SKM-1 (cell line): ENCODE data around the gene PCBP3.

Experiments
- DNase-seq: peaks from one replicate; lab custom pipeline; 2025; ENCODE audit not compliant: unreplicated experiment; lab: John Stamatoyannopoulos, UW

The PCBP3 gene

GRCh38 chr21:45778686-45779085, 135.2 kb downstream of the PCBP3 start:
- DNase-seq = no peak

- no peak for DNase-seq
Measured at GRCh38 chr21:45779226-45779625, 135.7 kb downstream of the PCBP3 start.

GRCh38 chr21:45780647-45781046, 137.1 kb downstream of the PCBP3 start:
- no peak for DNase-seq

- DNase-seq = no peak
Measured at GRCh38 chr21:45781741-45782140, 138.2 kb downstream of the PCBP3 start.

GRCh38 chr21:45786660-45787059, 143.1 kb downstream of the PCBP3 start:
- DNase-seq = no peak

- DNase-seq = no peak
Measured at GRCh38 chr21:45787371-45787770, 143.8 kb downstream of the PCBP3 start.

- DNase-seq = no peak
Measured at GRCh38 chr21:45788198-45788597, 144.7 kb downstream of the PCBP3 start.

- no peak for DNase-seq
Measured at GRCh38 chr21:45788637-45789506, 145.3 kb downstream of the PCBP3 start.

- DNase-seq = no peak
Measured at GRCh38 chr21:45790427-45790826, 146.9 kb downstream of the PCBP3 start.

- no peak for DNase-seq
Measured at GRCh38 chr21:45791562-45792418, 148.3 kb downstream of the PCBP3 start.

- no peak for DNase-seq
Measured at GRCh38 chr21:45792682-45793383, 149.3 kb downstream of the PCBP3 start.

- DNase-seq = no peak
Measured at GRCh38 chr21:45794027-45794426, 150.5 kb downstream of the PCBP3 start.

GRCh38 chr21:45796003-45796402, 152.5 kb downstream of the PCBP3 start:
- DNase-seq = no peak

- DNase-seq = no peak
Measured at GRCh38 chr21:45797338-45797737, 153.8 kb downstream of the PCBP3 start.

GRCh38 chr21:45799765-45800338, 156.3 kb downstream of the PCBP3 start:
- DNase-seq = no peak

GRCh38 chr21:45800339-45801080, 157.0 kb downstream of the PCBP3 start:
- DNase-seq = no peak

GRCh38 chr21:45801129-45801964, 157.8 kb downstream of the PCBP3 start:
- DNase-seq = no peak

- no peak for DNase-seq
Measured at GRCh38 chr21:45801989-45802388, 158.5 kb downstream of the PCBP3 start.

- DNase-seq = no peak
Measured at GRCh38 chr21:45802425-45802824, 158.9 kb downstream of the PCBP3 start.
